GM12878 (cell line): ENCODE results near the gene OFD1. TPM values are rescaled to one million over a fixed set of nuclear protein-coding genes. Genes with fewer than 3 reads are reported as not detected.

ENCODE experiments used
- BACH1 ChIP-seq: fragments of 450-650 bp; IDR thresholded peaks from 2 replicates; pipeline ENCODE4 v1.6.1; 2017; ENCODE audit warnings: mild to moderate bottlenecking, borderline replicate concordance
- BCLAF1 ChIP-seq: fragments of 450-650 bp; IDR thresholded peaks from 2 replicates; pipeline ENCODE4 v1.6.1; 2017; ENCODE audit warnings: antibody characterized with exemption, mild to moderate bottlenecking, moderate library complexity
- BHLHE40 ChIP-seq, 2 experiments: fragments of 450-650 bp in 1 of 2; IDR thresholded peaks; 2 replicates each; pipeline ENCODE4 v1.6.1; 2011 to 2017; ENCODE audit warnings: low read depth in 2 of 2, borderline replicate concordance in 1 of 2, improper control_type of control experiment in 1 of 2, low read length in 1 of 2, mild to moderate bottlenecking in 1 of 2
- CBX3 ChIP-seq: fragments of 200-600 bp; sonication (generic); IDR thresholded peaks from 2 replicates; pipeline ENCODE4 v1.6.1; 2016; ENCODE audit warnings: low read depth, borderline replicate concordance
- CHD4 ChIP-seq: fragments of 200-600 bp; sonication (generic); IDR thresholded peaks from 2 replicates; pipeline ENCODE4 v1.6.1; 2016; ENCODE audit warnings: mild to moderate bottlenecking
- E2F8 ChIP-seq: fragments of 450-650 bp; IDR thresholded peaks from 2 replicates; pipeline ENCODE4 v1.6.1; 2018; ENCODE audit warnings: mild to moderate bottlenecking, low read depth, moderate library complexity; ENCODE audit not compliant: partially characterized antibody
- E4F1 ChIP-seq: fragments of 450-650 bp; IDR thresholded peaks from 2 replicates; pipeline ENCODE4 v1.6.1; 2018; ENCODE audit warnings: borderline replicate concordance, mild to moderate bottlenecking; ENCODE audit not compliant: partially characterized antibody
- EED ChIP-seq: sonication (generic); IDR thresholded peaks from 2 replicates; pipeline ENCODE4 v1.6.1; 2016; ENCODE audit warnings: antibody characterized with exemption, low read depth
- IKZF2 ChIP-seq, 2 experiments: fragments of 450-650 bp; IDR thresholded peaks; 2 replicates each; pipeline ENCODE4 v1.6.1; 2017; ENCODE audit warnings: mild to moderate bottlenecking in 2 of 2, moderate library complexity in 2 of 2
- JUND ChIP-seq: IDR thresholded peaks from 2 replicates; pipeline ENCODE4 v1.6.1; 2012; ENCODE audit warnings: low read depth, mild to moderate bottlenecking, low read length, improper control_type of control experiment, moderate library complexity
- MYC ChIP-seq: IDR thresholded peaks from 2 replicates; pipeline ENCODE4 v1.6.1; 2011; ENCODE audit warnings: mild to moderate bottlenecking, low read length, moderate library complexity, inconsistent platforms; ENCODE audit not compliant: insufficient read depth, insufficient replicate concordance, insufficient read length, severe bottlenecking
- NKRF ChIP-seq: fragments of 450-650 bp; conservative IDR thresholded peaks from 2 replicates; pipeline ENCODE4 v1.6.1; 2017; ENCODE audit warnings: mild to moderate bottlenecking, moderate library complexity
- NR2F1 ChIP-seq: fragments of 450-650 bp; conservative IDR thresholded peaks from 2 replicates; pipeline ENCODE4 v1.6.1; 2017; ENCODE audit warnings: mild to moderate bottlenecking
- RBBP5 ChIP-seq: fragments of 200-600 bp; sonication (generic); conservative IDR thresholded peaks from 2 replicates; pipeline ENCODE4 v1.6.1; 2016
- SMAD1 ChIP-seq: fragments of 450-650 bp; IDR thresholded peaks from 2 replicates; pipeline ENCODE4 v1.6.1; 2018; ENCODE audit warnings: mild to moderate bottlenecking, low read depth; ENCODE audit not compliant: partially characterized antibody
- SMAD5 ChIP-seq: IDR thresholded peaks from 2 replicates; pipeline ENCODE4 v1.6.1; 2016; ENCODE audit warnings: antibody characterized with exemption, low read depth
- SMARCA5 ChIP-seq: fragments of 450-650 bp; IDR thresholded peaks from 2 replicates; pipeline ENCODE4 v1.6.1; 2017; ENCODE audit warnings: mild to moderate bottlenecking
- SMC3 ChIP-seq: IDR thresholded peaks from 2 replicates; pipeline ENCODE4 v1.6.1; 2011; ENCODE audit warnings: low read length, improper control_type of control experiment, borderline replicate concordance
- USF2 ChIP-seq: IDR thresholded peaks from 2 replicates; pipeline ENCODE4 v1.6.1; 2011; ENCODE audit warnings: low read depth, low read length, improper control_type of control experiment, borderline replicate concordance
- ZNF274 ChIP-seq: IDR thresholded peaks from one replicate; pipeline ENCODE4 v1.8.0; 2011; ENCODE audit not compliant: insufficient read length, insufficient read depth
- ZNF622 ChIP-seq: fragments of 450-650 bp; IDR thresholded peaks from 2 replicates; pipeline ENCODE4 v1.6.1; 2017; ENCODE audit warnings: mild to moderate bottlenecking, inconsistent platforms
- polyA plus RNA-seq, 11 experiments: library from polyadenylated mRNA; depleted of rRNA in 4 of 11; unstranded in 6 of 11; stranded (reverse) in 5 of 11; fragments of >200 nt; fragmentation: Nextera tagmentation in 4 of 11; fragmentation: Illumina TruSeq in 1 of 11; extraction: Ambion mirVana in 4 of 11; extraction: Trizol in 1 of 11; gene quantifications; 1 replicate in 1 of 11; 2 replicates in 10 of 11; pipeline versions ENCODE4 v1.2.1 to v1.2.3, GENCODE V29; 2011 to 2016; ENCODE audit warnings: inconsistent platforms in 2 of 11, missing spikeins in 2 of 11, low read depth in 1 of 11
- total RNA-seq, 4 experiments: library from RNA; depleted of rRNA in 3 of 4; stranded (reverse); fragments of >200 nt in 3 of 4; fragmentation: Illumina TruSeq in 1 of 4; extraction: Trizol in 1 of 4; gene quantifications; 2 replicates each; pipeline versions ENCODE4 v1.2.1 to v1.2.3, GENCODE V29; 2013 to 2021

Gene OFD1
- total and polyA plus RNA-seq, 10 of the 15 experiments (the other 5 are each of a cell fraction or from before 2014, with no cell fraction given): 22.4 to 77.2 (median 34.1) TPM

- no peak for TF ChIP-seq E2F8
- peak; percentile 90 to 91 for TF ChIP-seq IKZF2 (IDR thresholded peaks at IDR 0.05)
- TF ChIP-seq EED: peak; percentile 82
- TF ChIP-seq CBX3: no peak
- TF ChIP-seq RBBP5: no peak
- TF ChIP-seq NR2F1: no peak
- TF ChIP-seq ZNF622: no peak
- TF ChIP-seq E4F1: no peak
- no peak for TF ChIP-seq ZNF274
- TF ChIP-seq NKRF: no peak
- TF ChIP-seq MYC: no peak
- no peak for TF ChIP-seq SMAD5
- TF ChIP-seq CHD4: no peak
- no peak for TF ChIP-seq SMC3
- 0 out of 2 replicates have a peak, but pooled peaks have one; percentile 10 for TF ChIP-seq JUND
- no peak for TF ChIP-seq SMARCA5
- no peak for TF ChIP-seq BCLAF1
- peak; percentile 4 to 44; a peak in 2 of 4 replicates for TF ChIP-seq BHLHE40 (IDR thresholded peaks at IDR 0.05; ENCODE audit: borderline replicate concordance in 1 of 2, low read depth in 2 of 2, low read length in 1 of 2)
- TF ChIP-seq USF2: no peak
- no peak for TF ChIP-seq SMAD1
- TF ChIP-seq BACH1: no peak
Observed at GRCh38 chrX:13750812-13751211, 16.3 kb downstream of the OFD1 start (continued).
